Stimulated activated CD8-positive, alpha-beta memory T cell treated with anti-CD3 and anti-CD28 coated beads, Interleukin-4, amount 100 ng/mL, for 4 hours (primary cell): ENCODE data around the gene SLC38A11.
"Not testable (repeated sequence)": the region's sequence is repeated elsewhere in the genome, so short reads cannot be mapped to it uniquely, and the experiment has no call there.

Source experiments
- DNase-seq, 2 donors: peaks; one replicate each; pipeline ENCODE4 v3.0.0-alpha.2; 2020; ENCODE audit warnings: low read depth in 2 of 2, low spot score in 1 of 2

SLC38A11 gene

DNA sequence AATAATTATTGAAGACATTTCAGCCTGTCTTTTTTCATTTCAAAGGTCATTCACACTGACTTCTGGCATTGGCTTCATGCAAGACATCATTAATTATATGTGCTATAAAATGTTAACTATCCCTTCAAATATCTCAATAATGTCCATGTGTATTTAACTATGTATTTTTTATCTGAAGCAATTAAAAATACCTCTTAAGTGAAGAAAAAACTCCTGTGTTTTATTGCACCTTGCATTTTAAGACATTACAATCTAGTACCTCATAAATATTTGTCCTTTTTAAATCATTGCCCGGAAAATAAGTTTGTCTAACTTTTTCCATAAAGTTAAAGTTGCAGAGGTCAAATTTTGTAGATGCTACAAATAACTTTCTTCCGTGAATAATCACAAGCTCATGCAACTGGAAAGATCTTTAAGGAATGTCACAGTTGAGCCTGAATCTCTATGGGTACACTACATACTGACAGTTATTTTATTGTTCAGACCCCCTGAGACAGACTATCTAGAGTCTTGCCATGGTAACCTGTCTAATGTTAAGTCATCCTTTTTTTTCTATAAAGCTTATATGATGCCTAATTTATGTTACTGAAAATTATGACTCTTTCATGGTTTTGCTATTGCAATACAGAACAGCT, 75.3 kb downstream of the SLC38A11 start:
- DNase-seq, result no peak

DNA sequence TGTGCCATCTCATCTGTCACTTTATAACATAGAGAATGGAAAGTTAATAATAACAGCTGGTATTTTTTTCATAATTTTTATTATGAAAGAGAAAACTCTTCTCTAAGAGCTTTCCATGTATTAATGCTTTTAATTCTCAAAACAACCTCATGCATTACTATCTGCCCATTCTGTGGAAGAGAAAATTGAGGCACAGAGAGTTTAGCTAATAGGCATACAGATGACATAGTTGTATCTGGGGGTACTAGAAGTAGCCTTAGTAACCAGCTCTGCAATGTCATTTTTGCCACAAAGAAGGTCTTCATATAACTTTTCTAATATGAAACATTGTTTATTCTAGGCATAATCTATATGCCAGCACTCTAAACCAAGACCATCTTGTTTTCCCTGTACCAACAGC, 77.4 kb downstream of the SLC38A11 start:
- no peak for DNase-seq

DNA sequence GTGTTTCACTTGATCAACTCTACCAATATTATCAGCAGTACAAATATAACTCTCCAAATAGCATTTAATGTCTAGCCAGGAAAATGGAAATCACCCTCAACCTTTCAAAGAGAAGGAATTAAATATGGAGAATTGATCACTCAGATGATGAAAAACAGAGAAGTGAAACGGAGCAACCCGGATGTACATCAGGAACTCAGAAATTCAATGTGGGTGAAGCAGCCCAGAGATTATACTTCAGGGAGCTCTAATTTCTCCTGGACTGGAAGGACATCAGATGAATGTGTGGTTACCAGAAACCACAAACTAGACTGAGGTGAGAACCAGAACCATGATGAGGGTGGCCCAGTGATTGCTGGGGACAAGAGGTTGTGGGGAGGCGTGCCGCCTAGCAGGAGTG, 78.2 kb downstream of the SLC38A11 start:
- no peak for DNase-seq

DNA sequence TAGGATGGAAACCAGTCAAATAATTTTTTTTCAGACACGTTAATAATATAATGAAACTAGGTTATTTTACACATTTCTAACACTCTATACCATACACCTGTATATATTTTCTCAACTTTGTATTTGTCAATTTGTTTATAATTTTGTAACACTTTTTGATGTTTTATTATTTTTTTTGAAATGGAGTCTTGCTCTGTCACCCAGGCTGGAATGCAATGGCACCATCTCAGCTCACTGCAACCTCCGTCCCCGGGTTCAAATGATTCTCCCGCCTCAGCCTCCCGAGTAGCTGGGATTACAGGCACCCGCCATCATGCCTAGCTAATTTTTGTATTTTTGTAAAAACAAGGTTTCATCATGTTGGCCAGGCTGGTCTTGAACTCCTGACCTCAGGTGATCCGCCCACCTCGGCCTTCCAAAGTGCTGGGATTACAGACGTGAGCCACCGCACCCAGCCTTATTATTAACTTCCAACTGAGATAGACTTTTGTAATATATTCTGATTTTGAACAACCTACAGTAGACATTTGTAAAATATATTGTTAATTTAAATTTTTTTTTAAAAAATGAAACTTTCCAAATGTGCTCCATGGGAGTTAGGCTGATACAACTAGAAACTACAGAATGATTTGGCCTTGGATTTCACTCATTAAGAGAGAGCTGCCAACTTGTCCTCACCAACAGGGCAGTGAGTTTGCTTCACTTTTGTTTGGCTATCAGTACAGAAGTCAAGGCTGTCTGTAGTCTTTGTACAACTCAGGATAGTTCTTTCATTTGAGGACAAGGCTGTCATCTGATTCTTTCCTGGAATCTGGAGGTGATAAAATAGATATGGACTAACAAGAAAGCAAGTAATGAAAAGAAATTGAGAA, 79.8 kb downstream of the SLC38A11 start:
- no peak for DNase-seq

DNA sequence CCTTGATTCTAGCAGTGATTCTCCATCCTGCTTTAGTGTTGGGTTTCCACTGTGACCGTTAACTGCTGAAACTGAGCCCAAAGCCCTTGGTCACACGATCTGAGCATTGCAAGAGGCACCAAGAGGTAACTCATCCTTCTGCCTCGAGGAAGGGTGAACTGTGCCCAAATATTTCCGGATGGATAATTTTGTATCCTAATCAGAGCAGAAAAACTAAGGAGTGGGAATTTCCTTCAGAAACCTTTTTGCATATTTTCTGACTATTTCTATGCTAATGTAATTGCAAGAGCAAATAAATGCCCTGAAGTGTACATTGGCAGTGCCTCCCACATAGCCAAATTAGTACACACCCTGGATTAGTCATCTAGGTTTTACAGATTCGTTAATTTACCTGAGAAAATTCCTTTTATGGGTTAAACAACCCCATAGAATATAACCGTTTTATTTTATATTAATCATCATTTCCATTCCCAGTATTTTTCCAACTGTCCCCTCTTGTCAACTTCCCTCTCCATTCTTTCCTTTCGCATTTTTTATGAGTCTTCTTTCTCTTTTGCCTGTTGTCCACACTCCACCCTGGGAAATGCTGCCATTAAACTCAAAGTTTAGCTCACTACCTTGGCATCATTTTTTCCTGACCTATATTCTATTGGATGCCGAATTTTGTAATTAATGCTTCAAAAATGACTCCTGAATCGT, 82.0 kb downstream of the SLC38A11 start:
- DNase-seq, result no peak

DNA sequence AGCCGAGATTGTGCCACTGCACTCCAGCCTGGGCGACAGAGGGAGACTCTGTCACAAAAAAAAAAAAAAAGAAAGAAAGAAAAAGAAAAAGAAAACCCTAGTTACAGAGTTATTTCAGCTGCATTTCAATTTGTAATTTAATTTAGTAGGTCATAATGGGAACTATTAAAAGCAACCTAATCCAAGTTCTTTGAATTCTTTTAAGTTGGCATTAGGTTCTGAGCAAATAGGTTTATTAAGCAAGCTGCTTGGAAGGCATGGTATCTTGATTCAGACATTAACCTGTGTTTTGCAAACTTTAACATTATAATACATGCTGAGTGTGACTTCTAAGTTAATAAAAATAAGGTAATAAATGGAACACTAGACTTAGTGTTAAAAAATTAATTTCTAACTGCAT, 83.9 kb downstream of the SLC38A11 start:
- no peak for DNase-seq

DNA sequence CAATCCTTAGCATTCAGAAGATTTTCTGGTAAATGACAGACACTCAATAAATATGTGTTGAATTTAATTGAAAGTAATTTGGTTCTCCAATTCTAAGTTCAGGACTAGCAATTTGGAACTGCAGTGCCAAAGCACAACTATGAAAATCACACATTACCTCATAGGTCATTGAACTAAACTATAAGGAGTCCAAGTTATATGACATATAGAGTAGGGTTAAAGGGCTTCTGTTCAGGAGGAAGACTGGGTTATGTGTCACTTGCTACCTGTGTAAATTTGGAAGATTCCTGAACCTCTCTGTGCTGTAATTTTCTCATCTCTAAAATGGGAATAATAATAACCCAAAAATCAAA, 85.9 kb downstream of the SLC38A11 start:
- no peak for DNase-seq

DNA sequence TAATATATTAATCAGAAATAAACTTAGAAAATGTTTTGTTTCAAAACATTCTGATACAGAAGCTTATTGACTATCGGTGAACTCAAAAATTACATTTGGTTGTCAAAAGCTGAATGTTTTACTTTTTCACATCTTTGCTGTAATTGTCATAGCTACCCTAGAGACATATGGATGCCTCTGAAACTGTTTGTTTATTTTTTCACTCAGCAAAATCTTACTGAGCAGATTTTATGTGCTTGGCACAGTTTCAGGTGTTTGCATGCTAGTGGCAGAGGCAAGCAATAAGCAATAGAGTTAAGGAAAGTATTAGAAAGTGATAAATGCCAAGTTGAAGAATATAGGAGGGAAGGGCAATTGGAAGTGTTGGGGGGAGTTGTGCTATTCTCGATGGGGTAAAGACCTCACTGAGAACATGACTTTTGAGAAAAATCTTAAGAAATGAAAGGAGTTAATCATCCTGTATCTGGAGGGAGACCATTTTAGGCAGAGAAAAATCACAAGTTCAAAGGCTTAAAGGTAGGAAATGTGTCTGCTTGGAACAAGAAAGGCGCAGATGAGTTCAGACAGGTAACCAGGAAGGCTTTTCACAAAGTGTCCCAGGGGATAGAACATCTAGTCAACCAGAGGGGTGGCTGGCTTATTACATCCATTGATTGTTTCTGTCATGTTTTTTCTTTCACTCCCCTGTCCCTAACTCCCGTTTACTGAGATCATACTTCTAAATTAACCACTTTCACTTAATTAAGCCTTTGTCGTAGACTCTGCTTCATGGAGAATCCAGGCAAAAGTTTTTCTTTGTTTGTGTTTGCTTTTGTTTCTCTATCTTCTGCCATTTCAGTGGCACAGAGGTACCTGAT, 86.5 kb downstream of the SLC38A11 start:
- DNase-seq, result no peak

DNA sequence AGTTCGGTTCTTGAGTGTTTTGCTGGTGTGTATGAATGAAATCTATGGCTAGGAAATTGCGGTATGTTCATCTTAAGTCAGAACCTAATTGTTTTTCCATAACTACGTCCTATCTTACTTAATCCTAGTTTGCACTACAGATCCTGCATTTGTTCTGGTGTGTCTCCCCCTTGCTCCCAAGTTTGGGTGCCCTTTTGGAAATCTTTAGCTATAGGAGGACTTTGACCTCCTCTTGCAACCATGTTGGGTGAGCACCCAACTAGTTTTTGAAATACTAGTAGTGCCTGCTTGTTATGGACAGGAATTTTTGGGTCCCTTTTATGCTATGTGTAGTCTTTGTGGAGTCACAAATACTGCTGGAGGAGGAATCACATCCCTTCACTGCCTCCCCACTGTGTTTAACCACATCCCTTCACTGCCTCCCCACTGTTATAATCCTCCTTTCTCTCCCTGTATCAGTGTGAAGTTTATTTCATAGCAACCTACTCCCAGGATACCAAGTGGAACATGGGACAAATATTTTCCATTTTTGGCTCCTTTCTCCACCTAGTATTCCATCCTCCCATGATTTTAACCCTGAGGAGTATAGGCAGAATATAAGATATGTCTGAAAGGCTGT, 87.4 kb downstream of the SLC38A11 start:
- no peak for DNase-seq

DNA sequence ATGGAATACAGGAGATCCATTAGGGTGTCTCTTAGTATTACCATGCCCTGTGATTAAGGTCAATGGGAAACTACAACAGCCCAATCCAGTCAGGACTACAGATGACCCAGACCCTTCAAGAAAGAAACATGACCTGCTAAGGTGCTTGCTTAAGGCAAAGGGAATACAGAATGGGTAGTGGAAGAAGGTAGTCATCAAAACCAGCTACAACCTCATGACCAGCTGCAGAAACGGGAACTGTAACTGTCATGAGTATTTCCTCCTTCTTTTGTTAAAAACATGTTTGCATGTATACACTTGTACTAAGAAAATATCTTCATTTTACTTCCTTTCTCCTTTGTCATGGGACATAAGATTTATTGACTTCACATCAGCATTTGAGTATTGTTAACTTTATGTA, 88.9 kb downstream of the SLC38A11 start:
- DNase-seq, result not testable (repeated sequence)

DNA sequence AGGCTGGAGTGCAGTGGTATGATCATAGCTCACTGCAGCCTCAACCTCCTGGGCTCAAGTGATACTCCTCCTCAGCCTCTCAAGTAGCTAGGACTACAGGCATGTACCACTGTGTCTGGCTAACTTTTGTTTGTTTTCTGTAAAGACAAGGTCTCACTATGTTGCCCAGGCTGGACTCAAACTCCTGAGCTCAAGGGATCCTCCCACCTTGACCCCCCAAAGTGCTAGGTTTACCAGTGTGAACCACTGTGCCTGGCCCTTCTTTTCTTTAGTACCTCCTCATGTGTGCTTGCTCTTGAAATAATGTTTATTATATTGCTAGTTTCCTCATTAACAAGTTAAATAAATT, 94.7 kb downstream of the SLC38A11 start:
- no peak for DNase-seq

DNA sequence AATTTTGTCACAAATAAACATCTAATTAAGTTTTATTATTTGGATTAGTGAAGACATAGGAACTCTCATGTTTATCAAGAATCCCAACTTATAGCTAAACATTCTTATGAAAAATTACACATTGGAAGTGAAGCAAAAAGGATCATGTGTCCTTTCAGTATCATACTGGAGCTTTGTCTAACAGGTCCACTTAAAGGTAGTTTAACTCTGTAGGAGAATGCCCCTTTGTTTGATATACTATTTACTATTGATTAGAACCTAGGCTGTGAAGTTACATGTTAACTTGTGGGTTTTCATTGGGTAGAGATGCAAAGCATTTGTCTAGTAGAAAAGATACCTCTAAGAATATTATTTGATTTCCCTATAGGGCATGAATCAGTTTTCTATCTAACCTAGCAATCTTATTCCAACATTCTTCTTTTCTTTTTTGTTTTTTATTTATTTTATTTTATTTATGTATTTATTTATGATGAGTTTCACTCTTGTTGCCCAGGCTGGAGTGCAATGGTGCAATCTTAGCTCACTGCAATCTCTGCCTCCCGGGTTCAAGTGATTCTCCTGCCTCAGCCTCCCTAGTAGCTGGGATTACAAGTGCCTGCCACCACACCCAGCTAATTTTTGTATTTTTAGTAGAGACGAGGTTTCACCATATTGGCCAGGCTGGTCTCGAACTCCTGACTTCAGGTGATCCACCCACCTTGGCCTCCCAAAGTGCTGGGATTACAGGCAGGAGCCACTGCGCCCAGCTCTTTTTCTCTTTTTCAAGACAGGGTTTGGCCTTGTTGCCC, 95.2 kb downstream of the SLC38A11 start:
- not testable (repeated sequence) for DNase-seq

DNA sequence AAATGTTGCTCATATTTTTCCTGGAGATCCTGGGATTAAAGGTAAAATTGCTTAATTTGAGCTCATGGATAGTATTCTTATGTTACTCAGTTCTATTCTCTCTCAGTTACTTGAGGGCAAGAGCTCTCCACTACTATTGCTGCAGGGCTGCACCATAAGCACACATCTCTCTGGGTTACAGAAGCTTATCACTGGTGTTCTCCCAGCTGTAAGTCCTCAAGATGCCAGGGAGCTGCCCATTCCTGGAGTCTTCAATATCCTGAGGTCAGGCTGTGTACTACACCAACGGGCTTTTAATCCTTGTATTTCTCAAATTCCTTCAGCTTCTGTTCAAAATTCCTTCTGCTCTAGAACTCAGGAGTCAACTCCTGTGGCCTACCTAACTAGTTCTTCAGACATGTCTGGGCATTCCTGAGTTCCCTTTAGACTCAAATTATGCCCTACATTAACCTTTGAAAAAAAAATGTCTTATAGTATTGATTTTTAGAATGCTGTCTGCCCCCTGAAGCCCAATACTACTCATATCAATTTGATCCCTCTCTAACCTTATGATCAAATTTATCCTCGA, 96.0 kb downstream of the SLC38A11 start:
- DNase-seq, result no peak

DNA sequence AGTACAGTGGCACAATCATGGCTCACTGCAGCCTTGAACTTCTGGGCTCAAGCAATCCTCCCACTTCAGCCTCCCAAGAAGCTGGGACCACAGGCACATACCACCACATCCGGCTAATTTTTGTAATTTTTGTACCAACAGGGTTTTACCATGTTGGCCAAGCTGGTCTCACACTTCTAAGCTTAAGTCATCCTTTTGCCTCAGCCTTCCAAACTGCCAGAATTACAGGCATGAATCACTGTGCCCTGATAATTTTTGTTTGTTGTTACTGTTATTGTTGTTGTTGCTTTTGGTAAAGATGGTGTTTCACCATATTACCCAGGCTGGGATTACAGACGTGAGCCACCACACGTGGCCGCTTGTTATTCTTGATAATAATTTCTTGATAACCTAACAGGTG, 103.2 kb downstream of the SLC38A11 start:
- DNase-seq, result no peak

DNA sequence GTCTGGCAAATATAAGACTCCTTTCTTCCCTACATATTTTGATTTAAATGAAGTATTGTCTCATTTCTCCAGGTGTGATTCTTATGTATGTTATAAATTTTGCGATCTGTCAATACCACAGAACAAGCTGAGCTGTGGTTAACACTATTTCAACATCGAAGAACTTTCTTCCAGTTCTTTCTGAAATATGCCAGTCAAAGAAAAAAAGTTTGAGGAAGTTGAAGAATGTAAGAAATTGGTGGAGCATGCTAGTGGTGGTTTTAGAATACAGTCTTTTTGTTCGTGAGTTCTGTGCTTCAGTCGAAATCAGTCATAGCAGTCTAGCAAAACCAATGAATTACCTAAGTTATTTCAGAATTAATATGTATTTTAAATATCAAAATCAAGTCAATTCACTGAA, 105.1 kb downstream of the SLC38A11 start:
- DNase-seq, result no peak

DNA sequence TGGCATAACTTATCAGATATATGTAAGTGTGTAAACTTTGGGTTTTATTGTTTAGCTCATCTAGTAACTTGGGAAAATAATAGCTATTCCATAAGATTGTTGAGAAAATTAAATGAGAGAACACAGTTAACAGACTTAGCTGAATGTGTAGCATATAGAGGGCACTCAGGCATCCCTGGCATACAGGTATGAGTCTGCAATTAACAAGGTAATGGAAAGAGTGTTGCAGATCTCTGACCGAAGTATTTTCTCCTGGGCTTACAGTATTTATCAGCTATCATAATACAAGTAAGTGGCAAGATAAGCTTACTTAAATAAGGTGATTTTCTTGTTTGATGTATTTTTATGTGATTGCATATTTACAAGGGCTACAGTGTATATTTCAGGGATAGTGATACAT, 105.8 kb downstream of the SLC38A11 start:
- DNase-seq, result no peak

DNA sequence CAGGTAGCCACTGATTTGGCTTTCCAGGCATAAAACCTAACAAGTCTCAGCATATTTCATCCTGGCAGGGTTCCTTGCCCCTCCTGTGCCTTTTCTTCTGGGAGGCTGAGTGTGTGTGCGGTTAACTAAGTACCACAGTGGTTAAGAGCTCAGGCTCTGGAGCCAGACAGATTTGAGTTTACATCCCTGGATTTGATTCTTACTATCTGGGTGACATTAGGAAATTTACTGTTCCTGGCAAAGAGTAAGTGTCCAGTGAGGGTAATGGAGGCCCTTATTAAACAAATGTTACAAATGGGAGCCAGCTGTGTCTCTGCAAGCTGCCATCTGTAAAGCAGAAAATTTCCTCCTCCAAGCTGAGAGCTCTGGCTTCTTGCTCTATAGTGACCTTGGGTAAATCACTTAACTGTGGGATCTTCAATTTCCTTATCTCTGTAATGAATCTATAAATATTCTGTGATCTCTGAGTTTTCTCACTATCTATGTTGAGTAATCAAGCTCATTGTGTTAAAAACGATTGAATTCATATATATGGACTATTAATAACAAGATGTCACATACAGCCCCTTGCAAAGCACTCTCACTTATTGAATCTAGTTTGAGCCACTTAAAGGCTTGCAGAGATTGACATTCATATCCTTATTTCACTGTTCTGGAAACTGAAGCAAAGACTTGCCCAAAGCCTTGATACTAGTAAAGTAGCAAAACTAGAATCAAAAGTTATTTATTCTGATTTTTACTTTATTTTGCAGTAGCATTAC, 107.2 kb downstream of the SLC38A11 start:
- no peak for DNase-seq

DNA sequence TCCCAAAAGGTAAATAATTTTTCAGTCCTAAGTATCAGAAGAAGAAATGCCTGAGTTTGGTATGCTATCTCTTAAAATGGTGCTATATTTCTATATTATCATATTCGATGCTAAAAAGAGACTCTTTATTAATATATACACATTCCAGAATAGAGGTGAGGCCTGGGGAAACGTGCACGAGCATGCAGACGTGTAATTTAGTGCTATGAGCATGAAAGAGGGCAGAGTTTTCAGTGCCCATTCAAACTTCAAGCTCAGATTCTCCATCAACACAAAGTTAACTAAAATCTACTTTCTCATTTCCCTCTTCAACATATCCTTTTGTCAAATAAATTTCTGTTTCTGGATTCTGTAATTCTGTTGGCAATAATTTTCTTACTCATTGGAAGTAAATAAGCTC, 108.0 kb downstream of the SLC38A11 start:
- no peak for DNase-seq

DNA sequence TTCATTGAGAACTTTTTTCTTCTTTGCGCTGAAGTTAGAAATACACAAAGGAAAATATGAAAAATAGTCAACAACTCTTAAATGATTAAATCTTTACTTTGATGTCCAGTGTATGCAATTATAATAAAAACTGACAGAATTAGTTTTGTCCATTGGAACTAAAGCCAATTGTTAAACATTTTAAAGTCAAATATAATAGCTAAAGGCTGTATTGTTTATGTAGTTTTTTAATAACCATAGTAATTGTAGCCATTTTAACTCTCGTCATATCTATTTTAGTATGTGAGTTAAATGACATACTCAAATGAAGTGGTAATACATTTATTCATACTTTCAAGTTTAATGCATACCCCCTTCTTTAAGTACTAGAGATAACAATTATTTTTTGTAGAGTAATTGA, 109.0 kb downstream of the SLC38A11 start:
- no peak for DNase-seq
